Measurements from ENCODE around the gene SLC35A3.
"Not testable (repeated sequence)": the region's sequence is repeated elsewhere in the genome, so short reads cannot be mapped to it uniquely, and the experiment has no call there.

SLC35A3 gene

GRCh38 chr1:99969729-99970621 lies at the start of gene SLC35A3:
Gene SLC35A3 (plus strand): TSS chr1:99969996. CDS start chr1:99993555, 23,559 bp downstream.
- DNase-seq: peak; percentile 95

DNA sequence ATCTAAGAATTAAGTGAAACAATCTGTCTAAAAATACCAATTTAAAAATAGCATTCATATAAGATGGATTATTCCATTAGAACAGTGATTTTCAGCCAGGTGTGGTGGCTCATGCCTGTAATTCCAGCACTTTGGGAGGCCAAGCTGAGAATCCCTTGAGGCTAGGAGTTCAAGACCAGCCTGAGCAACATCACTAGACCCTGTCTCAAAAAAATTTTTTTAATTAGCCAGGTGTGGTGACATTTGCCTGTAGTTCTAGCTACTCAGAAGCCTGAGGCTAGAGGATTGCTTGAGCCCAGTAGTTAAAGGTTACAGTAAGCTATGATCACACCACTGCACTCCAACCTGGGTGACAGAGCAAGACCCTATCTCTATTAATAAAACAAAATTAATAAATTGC lies 35.0 kb upstream of the SLC35A3 start:
- DNase-seq: no peak

GRCh38 chr1:99935534-99935933 lies 34.3 kb upstream of the SLC35A3 start:
- DNase-seq: no peak

DNA sequence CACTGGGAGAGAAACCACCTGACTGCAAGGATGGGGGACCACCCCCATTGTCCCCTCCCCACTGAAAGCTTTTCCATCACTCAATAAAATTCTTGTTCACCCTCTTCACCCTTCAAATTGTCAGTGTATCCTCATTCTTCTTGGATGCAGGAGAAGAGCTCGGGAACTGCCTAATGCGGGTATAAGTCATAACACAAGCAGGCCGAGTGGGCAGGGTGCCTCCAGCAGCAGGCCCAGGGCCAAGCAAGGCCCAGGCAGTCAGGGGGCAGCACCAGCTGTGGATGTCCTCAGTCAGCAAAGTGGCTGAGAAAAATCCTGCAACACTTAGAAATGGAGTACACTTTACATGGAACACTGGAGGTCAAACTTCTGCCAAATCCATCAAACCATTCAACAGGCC lies 33.7 kb upstream of the SLC35A3 start:
- no peak for DNase-seq

GRCh38 chr1:99942723-99943122 lies 27.1 kb upstream of the SLC35A3 start:
- no peak for DNase-seq

DNA sequence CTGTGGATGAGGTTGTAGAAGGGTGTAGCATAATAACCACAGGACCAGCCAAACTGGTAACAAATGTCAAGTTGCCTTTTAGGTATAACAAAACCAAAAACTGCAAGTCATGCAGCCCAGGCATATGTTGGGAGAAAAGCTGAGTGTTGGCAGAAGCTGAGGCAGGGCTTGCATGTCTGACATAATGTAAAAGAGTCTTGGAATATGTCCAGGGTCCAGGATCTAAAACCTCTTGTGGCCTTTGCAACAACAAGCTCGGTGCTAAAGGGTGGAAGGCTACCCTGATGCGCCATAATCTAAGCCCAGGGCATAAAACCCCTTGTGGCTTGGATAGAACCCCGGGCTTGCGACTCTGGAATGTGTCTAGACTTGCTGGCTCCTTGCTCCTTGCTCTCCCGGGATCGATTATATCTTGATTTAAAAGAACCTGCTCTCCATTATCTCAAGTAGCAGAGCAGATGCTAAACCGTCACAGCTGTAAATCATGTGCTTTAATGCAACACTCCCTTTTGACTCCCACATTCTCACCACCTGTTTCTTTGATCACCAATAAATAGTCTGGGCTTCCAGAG lies 26.5 kb upstream of the SLC35A3 start:
- DNase-seq: no peak

DNA sequence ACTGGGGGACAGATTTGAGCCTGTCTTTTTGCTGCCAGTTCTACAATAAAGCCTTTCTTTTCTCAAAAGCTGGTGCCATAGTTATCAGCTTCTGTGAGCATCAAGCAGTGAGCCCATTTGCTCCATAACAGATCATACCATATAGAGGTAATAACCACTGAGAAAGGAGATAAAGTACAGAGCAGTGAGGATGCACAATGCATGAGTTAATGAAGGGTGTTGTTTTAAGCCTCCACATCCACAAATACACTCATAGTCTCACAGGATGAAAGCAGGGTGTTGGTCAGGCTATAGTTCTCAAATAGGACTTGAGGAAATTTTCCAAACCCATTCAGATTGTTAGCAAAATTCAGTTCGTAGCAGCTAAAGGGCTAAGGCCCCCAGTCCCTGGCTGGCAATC lies 25.6 kb upstream of the SLC35A3 start:
- DNase-seq: no peak

DNA sequence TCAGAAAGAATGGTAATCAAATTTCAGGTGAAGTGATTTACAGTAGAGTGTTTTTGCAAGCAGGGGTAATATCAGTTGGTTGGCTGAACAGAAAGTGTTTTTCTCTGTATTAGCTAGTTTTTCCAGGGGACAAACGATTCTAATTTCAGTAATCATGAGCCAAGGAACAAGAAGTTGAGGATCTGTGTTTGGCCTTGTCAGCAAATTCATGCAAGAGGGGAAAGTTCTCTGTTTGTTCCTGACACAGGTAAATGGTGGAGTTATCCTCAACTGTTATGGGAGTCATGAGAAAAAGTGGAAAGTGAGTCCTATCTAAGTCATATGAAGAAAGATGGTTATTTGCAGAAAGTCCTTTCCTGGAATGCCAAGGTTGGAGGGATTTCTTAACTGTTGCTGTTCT lies 24.6 kb upstream of the SLC35A3 start:
- DNase-seq: no peak

GRCh38 chr1:99950486-99950885 lies 19.3 kb upstream of the SLC35A3 start:
- no peak for DNase-seq

DNA sequence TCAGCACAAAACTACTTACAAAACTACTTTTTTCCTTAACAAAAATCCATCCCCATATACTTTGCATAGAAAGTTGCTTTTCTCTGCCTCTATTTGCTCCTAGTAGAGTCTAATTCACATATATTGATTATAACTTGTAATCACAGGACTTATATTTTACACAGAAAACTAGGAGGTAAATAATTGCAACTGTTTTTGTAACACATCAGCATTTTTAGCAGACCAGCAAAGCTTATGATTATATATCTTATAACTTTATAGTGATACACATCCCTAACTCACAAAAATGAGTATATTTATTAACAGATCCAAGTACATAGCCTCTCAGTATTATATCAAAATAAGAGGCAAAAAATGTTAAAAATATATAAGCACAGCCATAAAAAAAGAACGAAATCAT lies 17.3 kb upstream of the SLC35A3 start:
- no peak for DNase-seq

GRCh38 chr1:99955375-99955774 lies 14.4 kb upstream of the SLC35A3 start:
- DNase-seq: no peak

DNA sequence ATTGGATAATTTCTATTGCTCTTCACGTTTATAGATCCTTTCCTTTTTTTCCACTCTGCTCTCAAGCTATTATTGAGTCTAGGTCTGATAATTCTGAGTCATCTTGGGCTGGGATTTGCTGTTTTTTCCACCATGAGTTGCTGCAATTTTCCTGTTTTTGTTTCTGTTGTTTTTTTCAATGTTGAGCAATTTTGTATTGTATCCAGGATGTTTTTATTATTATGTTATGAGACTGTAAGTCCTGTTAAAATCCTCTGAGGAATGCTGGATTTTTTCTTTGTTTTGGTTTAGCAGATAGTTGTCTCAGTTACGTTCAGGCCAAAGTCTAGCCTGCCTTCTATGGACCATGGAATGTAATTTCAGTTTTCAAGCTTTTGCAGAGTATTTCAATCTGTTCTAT lies 13.0 kb upstream of the SLC35A3 start:
- no peak for DNase-seq

DNA sequence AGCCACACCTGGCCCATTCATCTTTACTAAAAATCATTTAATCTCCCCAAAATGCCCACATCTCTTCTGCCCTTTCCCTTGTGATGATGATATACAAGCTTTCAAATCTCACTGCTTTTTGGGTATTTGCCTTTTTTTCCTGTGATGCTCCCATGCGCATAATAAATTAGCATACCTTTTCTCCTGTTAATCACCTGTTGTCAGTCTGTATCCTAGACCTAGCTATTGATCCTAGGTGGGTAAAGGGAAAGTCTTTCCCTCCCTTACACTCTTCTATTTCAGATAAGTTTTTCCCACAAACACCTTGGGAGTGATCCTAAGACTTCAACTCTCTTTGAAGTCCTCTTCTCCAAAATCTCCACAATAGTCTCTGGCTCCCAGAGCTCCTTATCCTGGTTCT lies 12.0 kb upstream of the SLC35A3 start:
- DNase-seq: no peak

- not testable (repeated sequence) for DNase-seq
These were observed 10.5 kb upstream of the SLC35A3 start for GRCh38 chr1:99959189-99959705.

DNA sequence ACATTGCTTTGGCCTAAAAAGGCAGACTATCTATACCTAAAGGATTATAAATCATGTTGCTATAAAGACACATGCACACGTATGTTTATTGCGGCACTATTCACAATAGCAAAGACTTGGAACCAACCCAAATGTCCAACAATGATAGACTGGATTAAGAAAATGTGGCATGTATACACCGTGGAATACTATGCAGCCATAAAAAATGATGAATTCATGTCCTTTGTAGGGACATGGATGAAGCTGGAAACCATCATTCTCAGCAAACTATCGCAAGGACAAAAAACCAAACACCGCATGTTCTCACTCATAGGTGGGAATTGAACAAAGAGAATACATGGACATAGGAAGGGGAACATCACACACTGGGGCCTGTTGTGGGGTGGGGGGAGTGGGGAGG lies 9.5 kb upstream of the SLC35A3 start:
- not testable (repeated sequence) for DNase-seq

- DNase-seq: no peak
These were observed 6.6 kb upstream of the SLC35A3 start for GRCh38 chr1:99963041-99963795.

GRCh38 chr1:99964806-99965205 lies 5.0 kb upstream of the SLC35A3 start:
- no peak for DNase-seq

DNA sequence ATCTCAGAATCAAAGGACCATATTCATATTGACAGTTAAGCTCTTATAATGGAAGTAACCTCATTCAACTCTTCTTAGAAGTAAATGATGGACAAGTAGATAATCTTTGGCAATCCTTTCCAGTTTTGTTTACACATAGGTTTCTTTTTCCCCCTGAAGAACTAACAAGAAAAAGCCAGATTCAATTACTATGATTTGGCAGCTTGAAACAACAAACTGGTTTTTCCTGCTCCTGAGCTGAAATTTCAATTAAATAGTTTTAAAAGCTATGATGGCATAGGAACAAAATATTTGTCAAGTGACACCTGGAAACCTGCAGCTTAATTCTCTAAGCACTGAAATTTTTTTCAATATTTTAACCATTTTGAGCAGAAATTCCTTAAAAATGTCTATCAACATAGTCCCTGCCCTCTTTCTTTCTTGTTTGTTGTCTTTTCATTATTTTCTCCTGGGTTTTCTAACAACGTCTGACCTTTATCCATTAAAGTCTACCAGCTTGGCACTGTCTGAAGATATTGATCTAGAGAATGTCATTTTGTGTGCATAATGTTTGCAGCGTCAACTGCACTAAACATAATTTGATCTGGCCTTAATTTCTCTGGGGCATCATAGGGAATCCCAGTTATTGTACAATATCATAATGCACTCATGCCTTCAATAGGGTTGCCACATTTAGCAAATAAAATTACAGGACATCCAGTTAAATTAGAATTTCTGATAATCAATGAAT lies 4.0 kb upstream of the SLC35A3 start:
- DNase-seq: no peak

DNA sequence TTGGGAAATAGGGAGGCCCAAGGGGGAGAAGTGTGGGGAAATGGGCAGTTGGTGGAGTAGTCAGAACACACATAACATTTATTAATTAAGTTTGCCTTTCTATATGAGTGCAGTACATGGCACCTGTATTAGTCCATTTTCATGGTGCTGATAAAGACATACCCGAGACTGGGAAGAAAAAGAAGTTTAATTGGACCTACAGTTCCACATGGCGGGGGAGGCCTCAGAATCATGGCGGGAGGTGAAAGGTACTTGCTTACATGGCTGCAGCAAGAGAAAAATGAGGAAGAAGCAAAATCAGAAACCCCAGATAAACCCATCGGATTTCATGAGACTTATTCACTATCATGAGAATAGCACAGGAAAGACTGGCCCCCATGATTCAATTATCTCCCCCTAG lies 1.6 kb upstream of the SLC35A3 start:
- DNase-seq: no peak

DNA sequence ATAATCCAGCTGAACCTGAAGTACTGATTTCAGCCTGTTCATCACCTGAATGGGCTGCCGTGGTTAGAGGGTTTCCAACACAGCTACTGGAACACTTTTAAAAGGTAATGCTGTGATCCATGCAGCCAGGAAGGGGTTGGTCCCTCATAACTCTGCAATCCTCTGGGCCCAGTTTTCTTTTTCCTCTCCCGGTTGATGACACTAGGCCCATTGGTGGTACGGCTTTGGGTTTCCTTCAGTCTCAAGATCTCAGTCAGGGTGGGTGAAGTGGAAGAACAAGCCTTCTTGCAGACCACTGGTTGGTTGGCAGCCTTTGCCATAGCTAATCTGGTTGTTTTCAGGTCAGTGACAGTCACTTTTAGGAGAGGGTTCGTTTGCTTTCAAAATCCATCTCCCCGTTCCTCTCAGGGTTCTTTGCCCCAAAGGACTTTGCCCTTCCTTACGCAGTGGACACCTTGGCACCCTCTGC lies 502 bp upstream of the SLC35A3 start:
- no peak for DNase-seq

GRCh38 chr1:99970713-99971255 lies 988 bp downstream of the SLC35A3 start:
- DNase-seq: no peak

GRCh38 chr1:99972066-99972465 lies 2.3 kb downstream of the SLC35A3 start:
- not testable (repeated sequence) for DNase-seq
